ENCODE measurements around the gene HSPA6.

GRCh38 chr1:161505686-161506085 is 18.7 kb upstream of the HSPA6 start:
- no peak for TF ChIP-seq CTCF (IDR thresholded peaks at IDR 0.05; ENCODE audit: insufficient read depth, low read depth, low read length)
- no peak for TF ChIP-seq EZH2 (IDR thresholded peaks at IDR 0.05; ENCODE audit: insufficient read depth, low read length)

Data from astrocyte (in vitro differentiated cells and primary cell).